ENCODE results near the gene CABP5.
"Not testable (repeated sequence)": the region's sequence is repeated elsewhere in the genome, so short reads cannot be mapped to it uniquely, and the experiment has no call there.

The CABP5 gene

DNA sequence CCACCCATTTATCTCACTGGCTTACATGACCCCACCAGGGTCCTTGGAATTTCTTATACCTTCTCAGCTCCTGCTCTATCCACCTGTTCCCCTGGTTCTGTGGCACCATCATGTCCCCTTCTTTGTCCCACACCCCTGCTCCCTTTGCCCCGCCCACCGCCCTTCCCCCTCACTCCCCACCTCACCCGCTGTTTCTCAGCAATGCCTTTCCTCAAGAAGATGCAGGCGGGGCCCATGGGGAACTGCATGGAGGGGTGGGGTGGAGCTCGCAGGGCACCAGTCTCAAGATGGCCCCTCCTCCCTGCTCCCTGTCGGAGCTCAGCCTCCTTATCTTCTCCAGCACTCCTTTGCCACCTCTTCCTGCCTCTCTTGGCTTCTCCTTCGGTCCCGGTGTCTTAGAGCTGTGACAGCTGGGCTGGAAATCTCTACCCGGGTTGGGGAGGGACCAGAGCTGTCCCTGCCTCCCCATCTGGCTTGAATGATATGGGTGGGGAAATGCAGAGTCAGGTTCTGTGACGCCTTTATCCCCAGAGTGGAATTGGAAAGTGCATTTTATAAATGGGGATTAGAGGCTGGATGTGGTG lies at the start of gene CABP5:
Gene CABP5 (minus strand): TSS at position 405 of the 584 bp plus-strand sequence. CDS start 157 bp downstream, at position 248.
- DNase-seq, result no peak

DNA sequence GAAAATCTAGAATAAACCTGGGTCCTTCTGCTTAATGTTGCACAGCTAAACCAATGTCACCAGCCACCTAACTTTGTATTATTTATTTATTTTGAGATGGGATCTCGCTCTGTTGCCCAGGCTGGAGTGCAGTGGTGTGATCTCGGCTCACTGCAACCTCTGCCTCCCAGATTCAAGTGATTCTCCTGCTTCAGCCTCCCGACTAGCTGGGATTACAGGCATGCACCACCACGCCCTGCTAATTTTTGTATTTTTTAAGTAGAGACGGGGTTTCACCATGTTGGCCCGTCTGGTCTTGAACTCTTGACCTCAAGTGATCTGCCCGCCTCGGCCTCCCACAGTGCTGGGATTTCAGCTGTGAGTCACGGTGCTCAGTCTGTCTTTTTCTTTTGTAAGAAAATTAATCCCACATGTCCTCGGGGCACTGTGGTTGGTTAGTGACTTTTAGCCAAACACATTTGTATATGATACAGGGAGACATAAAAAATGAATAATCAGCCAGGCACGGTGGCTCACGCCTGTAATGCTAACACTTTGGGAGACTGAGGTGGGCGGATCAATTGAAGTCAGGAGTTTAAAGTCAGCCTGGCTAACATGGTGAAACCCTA lies 47.3 kb upstream of the CABP5 start:
- DNase-seq, result not testable (repeated sequence)

DNA sequence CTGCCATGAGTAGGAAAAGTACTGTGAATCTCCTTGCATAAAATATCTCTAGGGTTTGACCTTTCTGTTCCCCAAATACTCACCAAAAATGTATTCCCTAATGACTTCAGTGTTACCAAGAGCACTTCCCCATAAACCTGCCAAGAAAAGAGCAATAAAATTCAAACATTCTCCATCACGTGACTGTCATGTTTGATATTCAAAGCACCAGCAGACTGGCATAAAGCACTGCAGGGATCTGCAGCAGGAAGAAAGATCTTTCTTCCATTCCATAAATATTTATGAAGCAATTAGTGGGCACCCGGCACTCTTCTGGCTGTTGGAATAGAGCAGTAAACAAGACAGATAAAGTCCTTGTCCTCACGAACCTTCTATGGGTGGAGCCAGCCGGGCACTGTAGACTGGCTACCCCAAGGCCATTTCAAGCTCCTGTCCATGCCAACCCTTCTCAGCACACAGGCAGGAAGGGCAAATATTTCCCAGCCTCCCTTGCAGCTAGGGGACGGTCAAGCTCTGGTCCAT lies 46.5 kb upstream of the CABP5 start:
- no peak for DNase-seq

DNA sequence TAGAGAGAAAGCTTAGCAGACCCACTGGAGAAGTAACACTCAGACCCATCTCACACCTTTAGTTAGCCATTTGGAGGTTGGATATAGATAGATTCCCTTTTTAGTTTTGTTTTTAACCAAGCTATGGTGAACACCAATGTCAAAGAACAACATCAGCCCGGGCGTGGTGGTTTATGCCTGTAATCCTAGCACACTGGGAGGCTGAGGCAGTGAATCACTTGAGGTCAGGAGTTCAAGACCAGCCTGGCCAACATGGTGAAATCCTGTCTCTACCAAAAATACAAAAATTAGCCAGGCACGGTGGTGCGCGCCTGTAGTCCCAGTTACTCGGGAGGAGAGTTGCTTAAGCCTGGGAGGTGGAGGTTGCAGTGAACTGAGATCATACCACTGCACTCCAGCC lies 45.1 kb upstream of the CABP5 start:
- not testable (repeated sequence) for DNase-seq

DNA sequence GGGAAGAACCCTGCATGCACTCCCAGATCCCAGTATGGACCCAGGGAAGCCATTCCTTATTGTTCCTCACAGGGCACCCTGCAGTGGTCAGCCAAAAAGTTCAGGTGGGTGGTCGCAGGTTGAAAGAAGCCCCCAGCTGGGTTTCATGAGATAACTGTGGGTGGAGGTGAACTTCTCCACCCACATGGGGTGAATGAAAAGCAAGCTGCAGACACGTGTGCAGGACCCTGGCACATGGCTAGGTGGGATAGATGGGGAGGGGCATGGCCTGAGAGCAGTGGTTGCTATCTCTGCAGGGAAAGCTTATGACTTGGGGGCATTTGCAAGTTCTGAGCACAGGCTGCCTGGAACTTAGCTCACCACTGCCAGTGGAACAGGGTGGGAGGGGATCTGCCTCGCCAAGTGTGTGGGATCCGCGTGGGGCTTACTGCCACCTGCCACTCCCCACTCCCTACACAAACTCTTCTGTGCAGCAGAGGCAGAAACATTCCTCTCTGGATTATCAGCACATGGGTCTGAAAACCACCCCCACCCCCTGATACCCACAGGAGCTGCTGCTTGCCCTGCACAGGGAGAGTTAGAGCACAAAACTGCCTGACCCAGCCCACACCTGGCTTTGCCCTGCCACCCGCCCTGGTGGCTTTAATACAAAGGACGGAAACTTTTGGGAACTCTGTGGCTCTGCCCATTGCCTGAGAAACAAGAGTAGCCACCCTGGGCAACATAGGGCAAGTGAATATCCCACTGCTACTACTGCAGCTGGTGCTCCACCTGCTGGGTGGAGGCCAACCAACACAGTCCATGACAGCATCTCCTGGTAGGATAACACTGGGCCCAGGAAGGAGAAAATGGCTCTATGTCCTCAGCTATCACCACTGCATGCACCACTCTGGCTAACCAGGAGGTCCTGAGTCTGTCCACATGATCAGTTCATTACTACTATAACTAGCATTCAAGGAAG lies 42.3 kb upstream of the CABP5 start:
- DNase-seq, result no peak

DNA sequence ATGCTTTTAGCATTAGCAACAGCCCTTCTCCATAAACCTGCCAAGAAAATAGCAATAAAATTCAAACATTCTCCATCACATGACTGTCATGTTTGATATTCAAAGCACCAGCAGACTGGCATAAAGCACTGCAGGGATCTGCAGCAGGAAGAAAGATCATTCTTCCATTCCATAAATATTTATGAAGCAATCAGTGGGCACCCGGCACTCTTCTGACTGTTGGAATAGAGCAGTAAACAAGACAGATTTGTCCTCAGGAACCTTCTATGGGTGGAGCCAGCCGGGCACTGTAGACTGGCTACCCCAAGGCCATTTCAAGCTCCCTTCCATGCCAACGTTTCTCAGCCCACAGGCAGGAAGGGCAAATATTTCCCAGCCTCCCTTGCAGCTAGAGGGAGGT lies 41.2 kb upstream of the CABP5 start:
- no peak for DNase-seq

DNA sequence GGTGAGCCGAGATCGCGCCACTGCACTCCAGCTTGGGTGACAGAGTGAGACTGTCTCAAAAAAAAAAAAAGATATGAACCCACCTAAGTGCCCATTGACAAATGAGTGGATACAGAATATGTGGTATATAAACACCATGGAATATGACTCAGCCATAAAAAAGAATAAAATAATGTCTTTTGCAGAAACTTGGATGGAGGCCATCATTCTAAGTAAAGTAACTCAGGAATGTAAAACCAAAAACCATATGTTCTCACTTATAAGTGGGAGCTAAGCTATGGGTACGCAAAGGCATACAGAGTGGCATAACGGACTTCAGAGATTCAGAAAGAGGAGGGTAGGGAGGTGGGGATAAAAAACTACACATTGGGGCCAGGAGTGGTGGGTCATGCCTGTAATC lies 37.2 kb upstream of the CABP5 start:
- no peak for DNase-seq

DNA sequence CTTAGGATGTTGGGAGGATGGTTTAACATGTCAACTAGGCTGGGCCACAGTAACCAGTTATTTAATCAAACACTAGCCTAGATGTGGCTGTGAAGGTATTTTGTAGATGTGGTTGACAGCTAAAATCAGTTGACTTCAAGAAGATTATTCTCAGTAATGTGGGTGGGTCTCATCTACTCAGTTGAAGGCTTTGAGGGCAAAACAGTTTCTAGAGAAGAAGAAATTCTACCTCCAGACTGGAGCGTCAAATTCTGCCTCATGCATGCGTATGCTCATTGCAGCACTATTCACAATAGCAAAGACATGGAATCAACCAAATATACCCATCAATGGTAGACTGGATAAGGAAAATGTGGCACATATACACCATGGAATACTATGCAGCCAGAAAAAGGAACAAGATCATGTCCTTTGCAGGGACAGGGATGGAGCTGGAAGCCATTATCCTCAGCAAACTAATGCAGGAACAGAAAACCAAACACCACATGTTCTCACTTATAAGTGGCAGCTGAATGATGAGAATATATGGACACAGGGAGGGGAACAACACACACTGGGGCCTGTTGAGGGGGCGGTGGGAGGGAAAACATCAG lies 26.4 kb upstream of the CABP5 start:
- DNase-seq, result not testable (repeated sequence)

DNA sequence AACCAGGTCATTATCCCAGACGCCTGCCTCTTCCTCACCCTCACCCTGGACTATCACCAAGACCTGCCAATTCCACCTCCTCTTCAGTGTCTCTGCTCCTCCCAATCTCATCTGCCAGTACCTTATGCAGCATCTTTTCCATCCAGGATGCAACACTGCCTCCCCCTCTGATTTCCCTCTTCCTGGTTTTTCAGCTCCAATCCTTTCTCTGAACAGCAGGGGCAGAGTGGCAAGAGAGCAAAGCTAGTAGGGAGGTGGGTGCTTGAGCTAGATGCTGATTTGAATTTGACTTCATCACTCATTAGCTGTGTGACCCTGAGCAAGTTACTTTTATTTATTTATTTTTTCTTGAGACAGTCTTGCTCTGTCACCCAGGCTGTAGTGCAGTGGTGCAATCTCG lies 25.6 kb upstream of the CABP5 start:
- DNase-seq, result no peak

DNA sequence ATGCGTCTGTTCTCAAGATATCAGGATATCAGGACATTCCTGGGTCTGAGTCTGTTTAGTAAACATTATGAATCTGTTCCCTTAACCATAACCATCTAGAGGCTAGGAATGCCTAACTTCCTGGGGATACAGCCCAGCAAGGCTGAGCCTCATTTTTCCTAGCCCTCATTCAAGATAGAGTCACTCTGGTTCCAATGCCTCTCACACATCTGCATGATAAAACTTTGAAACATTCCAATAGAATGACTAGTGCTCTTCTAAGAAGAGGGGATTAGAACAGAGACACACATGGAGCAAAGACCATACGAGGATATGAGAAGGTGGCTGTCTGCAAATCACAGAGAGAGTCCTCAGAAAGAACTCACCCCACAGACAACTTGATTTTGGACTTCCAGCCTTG lies 20.6 kb upstream of the CABP5 start:
- no peak for DNase-seq

DNA sequence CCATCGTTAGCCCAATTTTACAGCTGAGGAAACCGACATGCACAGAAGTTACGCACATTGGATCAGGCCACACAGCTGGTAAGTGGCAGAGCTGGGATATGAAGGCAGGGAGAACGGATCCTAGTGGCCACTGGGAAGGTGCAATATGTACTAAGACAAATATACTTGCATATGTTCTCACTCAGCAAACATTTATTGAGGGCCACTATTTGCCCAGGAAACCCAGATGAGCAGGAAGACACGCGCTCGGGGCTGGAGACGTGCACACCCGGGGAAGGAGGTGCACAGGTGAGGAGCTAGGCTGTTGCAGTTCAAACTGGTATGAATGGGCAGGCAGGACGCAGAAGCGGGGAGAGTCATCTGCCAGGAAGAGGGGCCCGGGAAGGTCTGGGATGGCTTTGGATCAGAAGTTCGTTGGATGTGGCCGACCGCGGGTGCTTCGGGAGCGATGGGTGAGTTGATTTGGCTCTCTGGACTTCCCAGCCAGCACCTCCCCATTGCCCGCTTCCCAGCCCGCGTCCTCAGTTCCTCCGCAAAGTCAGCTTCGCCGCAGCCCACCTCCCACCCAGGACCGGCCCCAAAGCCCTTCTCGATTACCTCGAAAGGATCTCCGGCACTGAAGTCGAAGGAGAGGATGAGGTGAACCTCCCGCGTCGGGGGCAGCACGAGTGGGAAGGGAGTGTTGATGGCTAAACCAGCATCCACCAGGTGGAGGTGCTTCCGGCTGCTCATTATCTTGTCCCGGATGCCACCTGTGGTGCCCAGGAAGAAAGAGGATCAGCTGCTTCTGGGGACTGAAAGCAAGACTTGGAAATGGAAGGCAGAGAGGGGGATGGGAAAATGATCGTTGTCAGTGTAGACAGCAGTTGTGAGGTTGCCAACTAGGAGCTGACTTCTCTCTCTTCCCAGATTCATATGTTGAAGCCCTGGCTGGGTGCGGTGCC lies 17.8 kb upstream of the CABP5 start:
- DNase-seq, result no peak

DNA sequence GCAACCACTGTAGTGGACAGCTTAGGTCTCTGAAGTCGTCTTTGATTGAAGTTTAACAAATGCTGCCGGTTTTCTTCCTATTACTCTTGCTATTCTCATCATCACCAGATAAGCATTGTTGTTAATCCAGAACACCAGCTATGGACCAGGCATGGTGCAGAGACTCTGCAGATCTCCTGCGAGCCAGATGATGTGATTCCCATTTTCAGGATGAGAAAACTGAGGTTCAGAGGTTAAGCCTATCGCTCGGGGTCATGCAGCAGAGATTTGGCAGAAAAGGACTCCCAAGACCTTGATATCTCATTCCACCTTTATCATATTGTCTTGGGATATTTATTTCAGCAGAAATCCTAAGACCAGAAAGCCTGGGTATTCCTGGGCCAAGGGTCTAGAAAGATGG lies 16.5 kb upstream of the CABP5 start:
- DNase-seq, result no peak

DNA sequence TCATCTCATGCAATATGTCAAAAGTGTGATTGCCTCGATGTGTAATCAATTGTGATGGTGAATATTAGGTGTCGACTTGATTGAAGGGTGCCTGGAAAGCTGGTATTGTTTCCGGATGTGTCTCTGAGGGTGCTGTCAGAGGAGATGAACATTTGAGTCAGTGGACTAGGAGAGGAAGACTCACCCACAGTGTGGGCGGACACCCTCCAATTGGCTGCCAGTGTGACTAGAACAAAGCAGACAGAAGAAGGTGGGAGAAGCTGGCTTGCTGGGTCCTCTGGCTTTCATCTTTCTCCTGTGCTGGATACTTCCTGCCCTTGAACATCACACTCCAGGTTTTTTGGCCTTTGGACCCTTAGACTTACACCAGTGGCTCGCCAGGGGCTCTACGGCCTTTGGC lies 15.5 kb upstream of the CABP5 start:
- DNase-seq, result no peak

DNA sequence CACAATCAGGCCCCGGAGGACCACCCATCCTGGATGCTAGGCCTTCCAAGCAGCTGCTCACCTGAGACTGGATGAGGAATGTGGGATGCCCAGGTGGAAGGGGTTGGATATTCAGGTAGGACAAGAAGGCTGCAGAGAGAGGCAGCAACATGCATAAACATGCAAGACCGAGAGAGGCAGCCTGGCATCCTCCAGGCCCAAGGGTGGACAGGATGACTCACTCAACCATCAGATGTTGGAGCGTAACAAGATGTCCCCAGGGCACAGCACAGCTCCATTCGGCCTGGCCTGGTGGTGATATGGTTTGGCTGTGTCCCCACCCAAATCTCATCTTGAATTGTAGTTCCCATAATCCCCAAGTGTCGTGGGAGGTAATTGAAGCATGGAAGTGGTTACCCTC lies 10.0 kb upstream of the CABP5 start:
- DNase-seq, result no peak

DNA sequence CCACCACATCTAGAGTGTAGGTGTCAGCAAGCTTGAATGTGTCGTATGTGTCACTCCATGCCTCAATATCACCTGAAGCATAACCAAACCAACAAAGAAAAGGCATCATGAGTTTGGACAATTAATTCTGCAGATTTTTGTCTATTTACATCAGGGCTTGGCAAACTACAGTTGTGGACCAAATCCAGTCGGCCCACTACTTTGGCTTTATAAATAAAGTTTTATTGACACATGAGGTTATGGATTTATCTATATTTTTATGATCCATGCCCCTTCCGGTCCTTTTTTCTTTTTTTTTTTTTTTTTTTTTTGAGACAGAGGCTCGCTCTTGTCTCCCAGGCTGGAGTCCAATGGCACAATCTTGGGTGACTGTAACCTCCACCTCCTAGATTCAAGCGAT lies 9.2 kb upstream of the CABP5 start:
- DNase-seq, result no peak

DNA sequence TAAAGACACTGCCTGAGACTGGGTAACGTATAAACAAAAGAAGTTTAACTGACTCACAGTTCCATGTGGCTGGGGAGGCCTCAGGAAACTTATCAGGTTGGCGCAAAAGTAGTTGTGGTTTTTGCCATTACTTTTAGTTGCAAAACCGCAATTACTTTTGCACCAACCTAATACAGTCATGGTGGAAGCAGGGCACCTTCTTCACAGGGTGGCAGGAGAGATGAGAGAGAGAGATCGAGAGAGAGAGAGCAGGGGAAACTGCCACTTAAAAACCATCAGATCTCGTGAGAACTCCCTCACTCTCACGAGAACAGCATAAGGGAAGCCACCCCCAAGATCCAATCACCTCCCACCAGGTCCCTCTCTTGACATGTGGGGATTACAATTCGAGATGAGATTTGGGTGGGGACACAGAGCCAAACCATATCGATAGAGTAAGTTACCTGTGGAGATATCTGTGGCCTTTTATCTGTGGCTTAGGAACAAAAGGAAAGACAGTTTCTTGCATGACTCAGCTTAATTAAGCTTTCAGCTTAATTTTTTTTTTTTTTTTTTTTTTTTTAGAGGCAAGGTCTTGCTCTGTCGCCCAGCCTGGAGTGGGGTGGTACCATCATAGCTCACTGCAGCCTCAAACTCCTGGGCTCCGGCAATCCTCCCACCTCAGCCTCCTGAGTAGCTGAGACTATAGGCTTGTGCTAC lies 7.6 kb upstream of the CABP5 start:
- no peak for DNase-seq

DNA sequence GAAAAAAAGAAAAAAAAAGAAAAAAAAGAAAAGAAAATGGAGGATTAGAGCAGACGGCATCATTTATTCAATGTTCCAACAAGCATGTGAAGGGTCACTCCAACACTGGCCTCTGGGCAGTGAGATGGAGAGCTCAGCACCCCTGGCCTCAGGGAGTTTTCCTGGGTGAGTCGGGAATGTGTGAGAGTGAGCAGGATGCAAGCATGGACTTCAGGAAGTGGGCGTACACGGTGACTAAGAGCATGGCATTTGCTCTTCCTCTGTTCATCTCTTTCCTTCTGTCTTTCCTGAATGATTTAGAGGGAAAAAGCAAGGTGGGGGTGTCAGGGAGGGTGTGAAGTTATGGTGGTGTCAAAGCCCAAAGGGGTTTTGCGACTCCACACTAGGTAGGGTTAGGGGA lies 682 bp upstream of the CABP5 start:
- no peak for DNase-seq

DNA sequence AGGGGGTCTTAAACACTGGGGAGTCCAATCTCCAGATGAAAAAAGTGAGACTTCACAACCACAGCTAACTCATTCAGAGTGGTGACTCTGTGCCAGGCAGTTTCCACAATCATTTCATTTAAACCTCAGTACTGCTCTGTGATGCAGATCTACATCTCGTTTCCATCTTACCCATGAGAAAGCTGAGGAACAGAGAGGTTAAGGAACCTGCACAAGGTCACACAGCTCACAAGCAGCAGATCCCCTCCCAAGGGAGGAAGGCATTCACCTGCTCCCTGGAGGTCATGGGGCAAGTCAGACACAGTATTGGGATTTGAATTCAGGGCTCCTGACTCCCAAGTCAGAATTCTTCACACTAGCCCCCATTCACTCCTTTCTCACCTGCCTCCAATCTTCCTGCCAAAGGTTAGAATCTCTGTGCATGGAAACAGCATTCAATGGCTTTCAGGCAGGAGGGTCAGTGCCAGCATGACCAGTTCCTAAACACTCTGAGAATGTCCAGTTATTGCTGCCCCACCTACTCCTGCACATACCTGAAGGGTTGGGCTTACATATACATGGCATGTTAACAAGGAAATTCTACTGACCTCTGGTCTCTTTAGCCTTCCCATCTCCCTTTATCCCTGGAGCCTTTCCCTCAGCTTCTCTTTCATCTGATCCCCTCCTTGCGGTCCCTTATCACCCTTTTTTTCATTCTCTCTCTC lies 1.9 kb downstream of the CABP5 start:
- no peak for DNase-seq

DNA sequence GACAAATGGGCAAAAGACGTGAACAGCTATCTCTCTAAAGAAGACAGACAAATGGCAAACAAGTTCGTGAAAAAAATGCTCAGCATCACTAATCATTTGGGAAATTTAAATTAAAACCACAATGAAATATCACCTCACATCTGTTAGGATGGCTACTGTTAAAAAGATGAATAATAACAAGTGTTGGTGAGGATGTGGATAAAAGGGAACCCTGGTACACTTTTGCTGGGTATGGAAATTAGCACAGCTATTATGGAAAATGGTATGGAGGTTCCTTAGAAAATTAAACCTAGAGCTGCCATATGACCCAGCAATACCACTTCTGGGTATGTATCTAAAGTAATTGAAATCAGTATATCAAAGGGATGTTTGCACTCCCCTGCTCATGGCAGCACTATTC lies 7.1 kb downstream of the CABP5 start:
- no peak for DNase-seq

DNA sequence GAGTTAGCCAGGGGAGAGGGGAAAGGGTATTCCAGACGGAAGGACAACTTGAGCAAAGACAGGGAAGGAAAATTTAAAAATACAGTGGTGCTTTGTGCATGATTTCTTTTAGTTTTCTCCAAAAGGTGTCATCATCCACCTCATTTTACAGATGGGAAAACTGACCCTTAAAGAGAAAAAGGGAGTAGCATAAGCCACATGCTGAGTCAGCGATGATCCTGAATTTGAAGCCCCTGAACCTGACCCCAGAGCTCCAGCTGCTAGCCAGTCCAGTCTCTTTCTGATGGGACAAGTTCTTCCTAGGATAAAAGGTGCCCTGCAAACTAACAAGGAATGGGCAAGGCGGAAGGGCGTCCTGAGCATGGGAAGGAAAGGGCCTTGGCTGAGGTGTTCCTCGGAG lies 10.3 kb downstream of the CABP5 start:
- no peak for DNase-seq

DNA sequence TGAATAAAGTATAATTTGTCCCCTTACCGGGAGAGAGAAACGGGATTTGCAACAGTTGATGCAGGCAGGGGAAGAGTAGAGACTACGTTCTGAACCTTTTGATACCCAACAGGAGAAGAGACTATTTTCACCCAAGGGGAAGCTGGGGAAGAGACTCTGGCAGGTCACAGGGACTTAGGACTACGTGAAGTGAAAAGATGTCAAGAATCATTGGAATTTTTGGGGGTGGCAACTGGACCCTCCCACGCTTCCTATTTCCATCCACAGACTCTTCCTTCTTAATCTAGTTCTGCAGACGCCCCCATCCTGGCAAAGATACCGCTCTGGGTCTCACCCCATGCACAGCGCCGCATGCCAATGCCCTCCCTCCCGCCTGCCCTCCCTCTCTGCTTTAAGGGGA lies 13.8 kb downstream of the CABP5 start:
- no peak for DNase-seq

Data from NCI-H1092 treated with DMSO at 0.1 percent for 48 hours (cell line).